ENCODE data around the gene SYNGR3.

The SYNGR3 gene

GRCh38 chr16:2042171-2042985, 52.6 kb downstream of the SYNGR3 start:
- no peak for DNase-seq (ENCODE audit: low spot score)

- no peak for DNase-seq (ENCODE audit: low spot score)
These were observed 53.4 kb downstream of the SYNGR3 start for GRCh38 chr16:2042986-2043666.

All from iPS-NIHi11 (cell line).